Liver (tissue), 3 donors: Measurements from ENCODE around the gene DNAH17.
A peak's percentile ranks its signal among the peaks of the same experiment; 100 is the strongest.

ENCODE experiments used
- CTCF ChIP-seq: fragments of 150-350 bp; IDR thresholded peaks from 2 replicates; pipeline ENCODE4 v1.5.1; 2017; ENCODE audit warnings: improper control_type of control experiment, low read depth, low read length; ENCODE audit not compliant: missing input control
- EGR1 ChIP-seq, 2 donors: IDR thresholded peaks; 2 replicates each; pipeline ENCODE4 v1.6.1; 2016 to 2018; ENCODE audit warnings: antibody characterized with exemption in 2 of 2, low read depth in 2 of 2
- FOXA1 ChIP-seq: IDR thresholded peaks from 2 replicates; pipeline ENCODE4 v1.6.1; 2016; ENCODE audit warnings: antibody characterized with exemption
- GABPA ChIP-seq, 2 donors: IDR thresholded peaks in 1 of 2; conservative IDR thresholded peaks in 1 of 2; 2 replicates each; pipeline ENCODE4 v1.6.1; 2016; ENCODE audit warnings: antibody characterized with exemption in 2 of 2, mild to moderate bottlenecking in 1 of 2, moderate library complexity in 1 of 2
- JUND ChIP-seq, 2 donors: IDR thresholded peaks; 2 replicates each; pipeline ENCODE4 v1.6.1; 2016; ENCODE audit warnings: antibody characterized with exemption in 2 of 2
- SP1 ChIP-seq: IDR thresholded peaks from 2 replicates; pipeline ENCODE4 v1.6.1; 2018; ENCODE audit warnings: antibody characterized with exemption, mild to moderate bottlenecking
- TAF1 ChIP-seq: conservative IDR thresholded peaks from 2 replicates; pipeline ENCODE4 v1.6.1; 2016; ENCODE audit warnings: antibody characterized with exemption, mild to moderate bottlenecking
- TF ChIP-seq, protein P1 (sequence below): IDR thresholded peaks from 2 replicates; pipeline ENCODE4 v1.6.1; 2016; ENCODE audit warnings: antibody characterized with exemption
- TF ChIP-seq, protein P2 (sequence below): IDR thresholded peaks from 2 replicates; pipeline ENCODE4 v1.6.1; 2016; ENCODE audit warnings: antibody characterized with exemption, mild to moderate bottlenecking
- donor health status: healthy.
- donor health status: healthy.

GRCh38 chr17:78611607-78612006 lies 34.4 kb upstream of the DNAH17 start:
- TF ChIP-seq TAF1, result no peak
- no peak for TF ChIP-seq CTCF
- TF ChIP-seq, protein P1, sequence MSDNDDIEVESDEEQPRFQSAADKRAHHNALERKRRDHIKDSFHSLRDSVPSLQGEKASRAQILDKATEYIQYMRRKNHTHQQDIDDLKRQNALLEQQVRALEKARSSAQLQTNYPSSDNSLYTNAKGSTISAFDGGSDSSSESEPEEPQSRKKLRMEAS, result no peak
- no peak for TF ChIP-seq EGR1 (IDR thresholded peaks at IDR 0.05; ENCODE audit: low read depth in 2 of 2)
- no peak for TF ChIP-seq GABPA (IDR thresholded peaks at IDR 0.05 in 1 of 2, conservative IDR thresholded peaks at IDR 0.05 in 1 of 2)
- TF ChIP-seq, protein P2, sequence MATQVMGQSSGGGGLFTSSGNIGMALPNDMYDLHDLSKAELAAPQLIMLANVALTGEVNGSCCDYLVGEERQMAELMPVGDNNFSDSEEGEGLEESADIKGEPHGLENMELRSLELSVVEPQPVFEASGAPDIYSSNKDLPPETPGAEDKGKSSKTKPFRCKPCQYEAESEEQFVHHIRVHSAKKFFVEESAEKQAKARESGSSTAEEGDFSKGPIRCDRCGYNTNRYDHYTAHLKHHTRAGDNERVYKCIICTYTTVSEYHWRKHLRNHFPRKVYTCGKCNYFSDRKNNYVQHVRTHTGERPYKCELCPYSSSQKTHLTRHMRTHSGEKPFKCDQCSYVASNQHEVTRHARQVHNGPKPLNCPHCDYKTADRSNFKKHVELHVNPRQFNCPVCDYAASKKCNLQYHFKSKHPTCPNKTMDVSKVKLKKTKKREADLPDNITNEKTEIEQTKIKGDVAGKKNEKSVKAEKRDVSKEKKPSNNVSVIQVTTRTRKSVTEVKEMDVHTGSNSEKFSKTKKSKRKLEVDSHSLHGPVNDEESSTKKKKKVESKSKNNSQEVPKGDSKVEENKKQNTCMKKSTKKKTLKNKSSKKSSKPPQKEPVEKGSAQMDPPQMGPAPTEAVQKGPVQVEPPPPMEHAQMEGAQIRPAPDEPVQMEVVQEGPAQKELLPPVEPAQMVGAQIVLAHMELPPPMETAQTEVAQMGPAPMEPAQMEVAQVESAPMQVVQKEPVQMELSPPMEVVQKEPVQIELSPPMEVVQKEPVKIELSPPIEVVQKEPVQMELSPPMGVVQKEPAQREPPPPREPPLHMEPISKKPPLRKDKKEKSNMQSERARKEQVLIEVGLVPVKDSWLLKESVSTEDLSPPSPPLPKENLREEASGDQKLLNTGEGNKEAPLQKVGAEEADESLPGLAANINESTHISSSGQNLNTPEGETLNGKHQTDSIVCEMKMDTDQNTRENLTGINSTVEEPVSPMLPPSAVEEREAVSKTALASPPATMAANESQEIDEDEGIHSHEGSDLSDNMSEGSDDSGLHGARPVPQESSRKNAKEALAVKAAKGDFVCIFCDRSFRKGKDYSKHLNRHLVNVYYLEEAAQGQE, result peak; percentile 24
- TF ChIP-seq JUND (IDR thresholded peaks at IDR 0.05), result no peak
- no peak for TF ChIP-seq FOXA1
- TF ChIP-seq SP1, result no peak
